KMS-11 (cell line): Measurements from ENCODE around the gene TLNRD1.

Experiments
- H2AFZ ChIP-seq: fragments of 200-600 bp; sonication (generic); 2 replicates; pipeline ENCODE4 v1.6.1; 2016; ENCODE audit warnings: antibody characterized with exemption, mixed run types, low read depth
- H3K27ac ChIP-seq: fragments of 200-600 bp; sonication (generic); 2 replicates; pipeline ENCODE4 v1.6.1; 2016; ENCODE audit warnings: mild to moderate bottlenecking, mixed run types
- H3K27me3 ChIP-seq: fragments of 200-600 bp; sonication (generic); 2 replicates; pipeline ENCODE4 v1.6.1; 2017; ENCODE audit warnings: mild to moderate bottlenecking, low read depth, mixed run types, moderate library complexity; ENCODE audit not compliant: insufficient read depth
- H3K36me3 ChIP-seq: fragments of 200-600 bp; sonication (generic); 2 replicates; pipeline ENCODE4 v1.6.1; 2017; ENCODE audit warnings: mild to moderate bottlenecking, mixed run types; ENCODE audit not compliant: insufficient read depth
- H3K4me1 ChIP-seq: fragments of 200-600 bp; sonication (generic); 2 replicates; pipeline ENCODE4 v1.6.1; 2016; ENCODE audit warnings: mild to moderate bottlenecking, low read depth, mixed run types; ENCODE audit not compliant: poor library complexity, severe bottlenecking
- H3K4me2 ChIP-seq: fragments of 200-600 bp; sonication (generic); 2 replicates; pipeline ENCODE4 v1.7.0; 2016; ENCODE audit warnings: mild to moderate bottlenecking, mixed run types
- H3K4me3 ChIP-seq: fragments of 200-600 bp; sonication (generic); IDR thresholded peaks from 2 replicates; pipeline ENCODE4 v1.6.1; 2017; ENCODE audit warnings: low read depth, low read length, mixed read lengths; ENCODE audit not compliant: insufficient read depth
- H3K79me2 ChIP-seq: fragments of 200-600 bp; sonication (generic); 2 replicates; pipeline ENCODE4 v1.6.1; 2016; ENCODE audit warnings: low read depth, mixed run types; ENCODE audit not compliant: insufficient read depth
- H3K9ac ChIP-seq: fragments of 200-600 bp; sonication (generic); 2 replicates; pipeline ENCODE4 v1.6.1; 2016; ENCODE audit warnings: mild to moderate bottlenecking, mixed run types
- H4K20me1 ChIP-seq: fragments of 200-600 bp; sonication (generic); 2 replicates; pipeline ENCODE4 v1.6.1; 2016; ENCODE audit warnings: mild to moderate bottlenecking, mixed run types; ENCODE audit not compliant: insufficient read depth
- TF ChIP-seq, protein P1 (sequence below): fragments of 200-600 bp; sonication (generic); conservative IDR thresholded peaks from 2 replicates; pipeline ENCODE4 v1.6.1; 2017; ENCODE audit warnings: low read depth, mild to moderate bottlenecking, antibody characterized with exemption, low read length, moderate library complexity, mixed read lengths

The TLNRD1 gene

DNA sequence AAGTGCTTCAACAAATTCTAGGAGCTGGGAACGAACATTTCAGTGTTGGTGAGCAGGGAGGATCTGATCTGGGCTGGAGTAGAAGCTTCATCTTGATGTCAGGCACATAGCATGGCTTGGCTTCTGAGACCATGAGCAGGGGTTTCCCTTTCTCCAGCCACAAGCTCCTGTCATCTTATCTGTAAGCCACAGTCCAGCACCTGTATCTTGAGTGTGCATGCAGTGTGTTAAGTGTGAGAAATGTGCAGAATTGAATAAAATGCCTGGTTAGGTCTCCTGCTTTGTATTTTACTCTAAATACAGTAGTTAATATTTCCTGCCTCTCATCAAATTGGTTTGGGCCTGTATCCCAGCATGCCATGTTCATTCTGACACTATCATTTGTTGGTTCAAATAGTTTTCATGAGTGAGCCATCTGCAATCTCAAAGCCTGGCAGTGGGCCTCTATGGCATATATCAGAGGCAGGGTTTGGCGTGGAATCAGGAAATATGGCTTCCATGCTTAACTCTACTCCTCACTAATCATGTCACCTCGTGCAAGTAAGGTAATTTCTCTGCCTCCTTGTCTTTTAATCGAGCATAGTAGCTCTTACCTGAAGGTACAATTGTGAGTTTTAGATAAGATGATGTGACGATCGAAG, 43.3 kb downstream of the TLNRD1 start:
- Histone ChIP-seq H3K4me1 (peaks cover 3% of the 10 kb centered on the region), H2AFZ (no peak overlapping the region), H3K36me3 (no peaks in the 10 kb centered on the region), H3K27ac (no peak overlapping the region), H3K4me2 (no peak overlapping the region), H4K20me1 (no peaks in the 10 kb centered on the region), H3K4me3 (no peak overlapping the region), H3K79me2 (no peaks in the 10 kb centered on the region), H3K9ac (no peak overlapping the region), H3K27me3 (no peaks in the 10 kb centered on the region)
- TF ChIP-seq, protein P1, sequence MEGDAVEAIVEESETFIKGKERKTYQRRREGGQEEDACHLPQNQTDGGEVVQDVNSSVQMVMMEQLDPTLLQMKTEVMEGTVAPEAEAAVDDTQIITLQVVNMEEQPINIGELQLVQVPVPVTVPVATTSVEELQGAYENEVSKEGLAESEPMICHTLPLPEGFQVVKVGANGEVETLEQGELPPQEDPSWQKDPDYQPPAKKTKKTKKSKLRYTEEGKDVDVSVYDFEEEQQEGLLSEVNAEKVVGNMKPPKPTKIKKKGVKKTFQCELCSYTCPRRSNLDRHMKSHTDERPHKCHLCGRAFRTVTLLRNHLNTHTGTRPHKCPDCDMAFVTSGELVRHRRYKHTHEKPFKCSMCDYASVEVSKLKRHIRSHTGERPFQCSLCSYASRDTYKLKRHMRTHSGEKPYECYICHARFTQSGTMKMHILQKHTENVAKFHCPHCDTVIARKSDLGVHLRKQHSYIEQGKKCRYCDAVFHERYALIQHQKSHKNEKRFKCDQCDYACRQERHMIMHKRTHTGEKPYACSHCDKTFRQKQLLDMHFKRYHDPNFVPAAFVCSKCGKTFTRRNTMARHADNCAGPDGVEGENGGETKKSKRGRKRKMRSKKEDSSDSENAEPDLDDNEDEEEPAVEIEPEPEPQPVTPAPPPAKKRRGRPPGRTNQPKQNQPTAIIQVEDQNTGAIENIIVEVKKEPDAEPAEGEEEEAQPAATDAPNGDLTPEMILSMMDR, result no peak

DNA sequence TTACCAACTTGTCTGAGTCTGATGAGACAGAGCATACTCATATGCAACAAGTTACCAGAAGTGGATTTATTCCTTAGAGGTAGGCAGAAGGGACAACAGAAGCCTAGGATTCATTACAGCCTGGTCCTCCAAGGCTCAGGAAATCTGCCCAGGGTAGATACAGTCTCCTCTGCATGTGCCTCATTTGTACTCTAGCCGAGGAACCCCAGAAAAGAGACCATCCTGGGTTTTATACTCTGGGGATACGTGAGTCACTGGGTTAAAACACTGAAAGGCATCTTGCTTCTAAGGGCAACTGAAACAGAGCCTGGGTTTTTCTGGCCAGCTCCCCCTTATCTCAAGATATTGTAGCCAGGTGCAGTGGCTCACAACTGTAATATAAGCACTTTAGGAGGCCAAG, 45.6 kb downstream of the TLNRD1 start:
- Histone ChIP-seq H4K20me1 (no peaks in the 10 kb centered on the region), H3K4me3 (no peak overlapping the region), H3K79me2 (no peaks in the 10 kb centered on the region), H3K36me3 (no peaks in the 10 kb centered on the region), H3K9ac (no peak overlapping the region), H3K4me1 (peaks cover 3% of the 10 kb centered on the region), H3K4me2 (no peak overlapping the region), H2AFZ (no peak overlapping the region), H3K27me3 (no peaks in the 10 kb centered on the region), H3K27ac (no peak overlapping the region)
- TF ChIP-seq, protein P1, result no peak

DNA sequence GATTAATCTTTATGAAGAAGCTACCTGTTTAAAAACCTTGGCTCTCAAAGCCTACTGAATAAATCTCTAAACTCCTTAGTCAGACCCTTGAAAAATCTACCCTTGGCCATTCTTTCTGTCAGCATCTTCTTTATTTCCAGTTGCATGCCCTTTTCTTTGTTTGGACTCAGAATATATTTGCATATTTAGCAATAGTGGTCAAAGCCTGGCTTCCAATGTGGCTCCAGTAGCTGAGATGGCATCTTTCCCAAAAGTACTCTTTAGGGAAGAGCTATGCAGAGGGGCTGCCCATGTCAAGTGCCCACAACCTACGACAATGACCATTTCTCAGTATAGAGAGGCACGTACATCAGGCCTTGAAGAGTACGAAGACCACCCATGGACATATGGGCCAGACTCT, 47.2 kb downstream of the TLNRD1 start:
- H3K9ac ChIP-seq, result no peak overlapping the region
- H3K36me3 ChIP-seq, result no peaks in the 10 kb centered on the region
- TF ChIP-seq, protein P1, result no peak
- no peak overlapping the region for H2AFZ ChIP-seq
- H4K20me1 ChIP-seq, result no peaks in the 10 kb centered on the region
- H3K4me2 ChIP-seq, result no peak overlapping the region
- H3K4me3 ChIP-seq, result no peak overlapping the region
- H3K79me2 ChIP-seq, result no peaks in the 10 kb centered on the region
- no peaks in the 10 kb centered on the region for H3K27me3 ChIP-seq
- no peak overlapping the region for H3K27ac ChIP-seq
- H3K4me1 ChIP-seq, result peaks cover 3% of the 10 kb centered on the region

DNA sequence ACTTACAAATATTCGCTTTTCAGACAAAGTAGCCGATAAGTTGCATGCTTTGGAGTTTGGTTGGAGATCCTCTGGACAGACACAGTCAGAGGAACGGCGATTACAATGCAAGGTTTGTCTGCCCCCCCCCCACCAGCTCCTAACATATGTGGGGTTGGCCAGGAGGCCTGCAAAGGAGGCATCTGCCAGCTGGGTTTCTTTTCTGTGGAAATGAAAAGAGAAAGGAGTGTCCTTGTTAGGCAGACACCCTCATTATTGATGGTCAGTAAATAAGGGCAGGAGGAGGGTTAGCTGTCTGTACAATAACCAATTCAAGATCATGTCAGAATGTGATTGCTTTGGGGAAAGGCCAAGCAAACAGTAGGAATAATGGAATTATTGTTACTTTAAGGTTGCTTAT, 49.1 kb downstream of the TLNRD1 start:
- no peaks in the 10 kb centered on the region for H3K36me3 ChIP-seq
- no peak overlapping the region for H3K27ac ChIP-seq
- H3K9ac ChIP-seq, result no peak overlapping the region
- no peak overlapping the region for H2AFZ ChIP-seq
- no peak overlapping the region for H3K4me2 ChIP-seq
- no peaks in the 10 kb centered on the region for H3K27me3 ChIP-seq
- no peaks in the 10 kb centered on the region for H4K20me1 ChIP-seq
- no peaks in the 10 kb centered on the region for H3K79me2 ChIP-seq
- no peaks in the 10 kb centered on the region for H3K4me1 ChIP-seq
- no peak overlapping the region for H3K4me3 ChIP-seq
- TF ChIP-seq, protein P1, result no peak
